Hepatocyte (in vitro differentiated cells): ENCODE measurements around the gene NEDD4.

Experiments
- CTCF ChIP-seq: fragments of 200-600 bp; sonication (generic); IDR thresholded peaks from 2 replicates; pipeline ENCODE4 v1.5.1; 2016; ENCODE audit warnings: antibody characterized with exemption, mild to moderate bottlenecking; ENCODE audit not compliant: poor library complexity
- EZH2 ChIP-seq: fragments of 200-600 bp; sonication (generic); IDR thresholded peaks from 2 replicates; pipeline ENCODE4 v1.6.1; 2016; ENCODE audit warnings: antibody characterized with exemption, mild to moderate bottlenecking, borderline replicate concordance
- EZH2phosphoT487 ChIP-seq: fragments of 200-600 bp; sonication (generic); IDR thresholded peaks from one replicate; pipeline ENCODE4 v1.6.1; 2018; ENCODE audit warnings: antibody characterized with exemption, mild to moderate bottlenecking, low read depth, moderate library complexity; ENCODE audit not compliant: unreplicated experiment, severe bottlenecking

GRCh38 chr15:56019060-56019793, 25.8 kb upstream of the NEDD4 start:
- TF ChIP-seq CTCF (no peak), EZH2 (no peak), EZH2phosphoT487 (no peak)
